ENCODE data around the gene FSD1. TPM values are rescaled to one million over a fixed set of nuclear protein-coding genes. Genes with fewer than 3 reads are reported as not detected.

The FSD1 gene
- total RNA-seq, 2 experiments from 2014 or later: 23.1 to 25.3 TPM

GRCh38 chr19:4359627-4360000 lies 55.2 kb downstream of the FSD1 start:
- POLR2A ChIA-PET: no interaction called here
- no peaks in the 10 kb centered on the region for H3K4me1 Mint-ChIP-seq
- H3K27ac Mint-ChIP-seq: no peak overlapping the region
- intact Hi-C loops (cut with DNase I, micrococcal nuclease): no loop called here
- no peak for ATAC-seq
- no peak overlapping the region for H3K4me3 Mint-ChIP-seq
- CTCF ChIA-PET: no interaction called here
- no peak for DNase-seq
- H3K36me3 Mint-ChIP-seq (ENCODE audit: low read depth): peaks cover 16% of the 10 kb centered on the region
- no peaks in the 10 kb centered on the region for H3K9me3 Mint-ChIP-seq (ENCODE audit: low read depth)
- no peaks in the 10 kb centered on the region for H3K27me3 Mint-ChIP-seq

GRCh38 chr19:4360081-4360569 lies 55.7 kb downstream of the FSD1 start:
- H3K4me1 Mint-ChIP-seq: no peaks in the 10 kb centered on the region
- no peak overlapping the region for H3K4me3 Mint-ChIP-seq
- H3K9me3 Mint-ChIP-seq (ENCODE audit: low read depth): no peaks in the 10 kb centered on the region
- ATAC-seq: no peak
- H3K36me3 Mint-ChIP-seq (ENCODE audit: low read depth): peaks cover 18% of the 10 kb centered on the region
- no peak for DNase-seq
- intact Hi-C loops (cut with DNase I, micrococcal nuclease): no loop called here
- ChIA-PET POLR2A (no interaction called here), CTCF (no interaction called here)
- H3K27ac Mint-ChIP-seq: no peak overlapping the region
- no peaks in the 10 kb centered on the region for H3K27me3 Mint-ChIP-seq

- Mint-ChIP-seq H3K27me3 (no peaks in the 10 kb centered on the region), H3K4me3 (no peak overlapping the region), H3K9me3 (ENCODE audit: low read depth) (no peaks in the 10 kb centered on the region), H3K36me3 (ENCODE audit: low read depth) (peaks cover 18% of the 10 kb centered on the region), H3K27ac (no peak overlapping the region), H3K4me1 (no peaks in the 10 kb centered on the region)
- ATAC-seq: no peak
- intact Hi-C loops (cut with DNase I, micrococcal nuclease): no loop called here
- ChIA-PET CTCF (no interaction called here), POLR2A (no interaction called here)
- no peak for DNase-seq
Measured at GRCh38 chr19:4360641-4361151, 56.3 kb downstream of the FSD1 start.

- no peak for ATAC-seq
- intact Hi-C loops (cut with DNase I, micrococcal nuclease): no loop called here
- POLR2A ChIA-PET: no interaction called here
Measured at GRCh38 chr19:4361152-4362046, 57.0 kb downstream of the FSD1 start.

GRCh38 chr19:4362101-4362828 lies 57.9 kb downstream of the FSD1 start:
- Mint-ChIP-seq H3K27ac (no peak overlapping the region), H3K27me3 (no peaks in the 10 kb centered on the region), H3K4me1 (no peaks in the 10 kb centered on the region), H3K9me3 (ENCODE audit: low read depth) (no peaks in the 10 kb centered on the region), H3K4me3 (no peak overlapping the region), H3K36me3 (ENCODE audit: low read depth) (peaks cover 18% of the 10 kb centered on the region)
- no peak for DNase-seq
- ATAC-seq: no peak
- intact Hi-C loops (cut with DNase I, micrococcal nuclease): no loop called here
- CTCF ChIA-PET: interaction anchor here (0.6 to 1.1 kb wide), 2 partner anchors 34 to 66 kb away, joined by 3 read pairs; no protein-coding TSS in a partner anchor
- POLR2A ChIA-PET: no interaction called here

More at GRCh38 chr19:4361152-4362046, 57.0 kb downstream of the FSD1 start:
- H3K4me1 Mint-ChIP-seq: no peaks in the 10 kb centered on the region
- H3K4me3 Mint-ChIP-seq: no peak overlapping the region
- H3K27me3 Mint-ChIP-seq: no peaks in the 10 kb centered on the region
- no peak overlapping the region for H3K27ac Mint-ChIP-seq
- CTCF ChIA-PET: interaction anchor here (1.1 kb wide), 1 partner anchor 33 kb away, joined by 3 read pairs; no protein-coding TSS in a partner anchor
- H3K36me3 Mint-ChIP-seq (ENCODE audit: low read depth): peaks cover 18% of the 10 kb centered on the region
- H3K9me3 Mint-ChIP-seq (ENCODE audit: low read depth): no peaks in the 10 kb centered on the region
- no peak for DNase-seq

- ChIA-PET POLR2A (no interaction called here), CTCF (interaction anchor here (0.6 to 1.1 kb wide), 3 partner anchors 19 to 65 kb away, joined by 3 read pairs; no protein-coding TSS in a partner anchor)
- Mint-ChIP-seq H3K4me3 (no peak overlapping the region), H3K27me3 (no peaks in the 10 kb centered on the region), H3K9me3 (ENCODE audit: low read depth) (no peaks in the 10 kb centered on the region), H3K27ac (no peak overlapping the region), H3K4me1 (peaks cover 4% of the 10 kb centered on the region), H3K36me3 (ENCODE audit: low read depth) (peaks cover 18% of the 10 kb centered on the region)
- intact Hi-C loops (cut with DNase I, micrococcal nuclease): no loop called here
- DNase-seq: no peak
- no peak for ATAC-seq
Measured at GRCh38 chr19:4362831-4363545, 58.6 kb downstream of the FSD1 start.

- POLR2A ChIA-PET: no interaction called here
- no peak for DNase-seq
- no peak for ATAC-seq
- intact Hi-C loops (cut with DNase I, micrococcal nuclease): no loop called here
- peaks cover 10% of the 10 kb centered on the region for H3K4me1 Mint-ChIP-seq
- H3K36me3 Mint-ChIP-seq (ENCODE audit: low read depth): peaks cover 18% of the 10 kb centered on the region
- CTCF ChIA-PET: interaction anchor here (0.7 kb wide), 1 partner anchor 19 kb away, joined by 3 read pairs; no protein-coding TSS in a partner anchor
- H3K4me3 Mint-ChIP-seq: no peak overlapping the region
- H3K27me3 Mint-ChIP-seq: no peaks in the 10 kb centered on the region
- no peak overlapping the region for H3K27ac Mint-ChIP-seq
- H3K9me3 Mint-ChIP-seq (ENCODE audit: low read depth): no peaks in the 10 kb centered on the region
Measured at GRCh38 chr19:4363571-4364304, 59.3 kb downstream of the FSD1 start.

GRCh38 chr19:4365341-4365740 lies 60.9 kb downstream of the FSD1 start:
- Mint-ChIP-seq H3K4me3 (no peak overlapping the region), H3K27ac (no peak overlapping the region), H3K4me1 (peaks cover 24% of the 10 kb centered on the region), H3K27me3 (no peaks in the 10 kb centered on the region), H3K9me3 (ENCODE audit: low read depth) (no peaks in the 10 kb centered on the region), H3K36me3 (ENCODE audit: low read depth) (peaks cover 14% of the 10 kb centered on the region)
- POLR2A ChIA-PET: no interaction called here
- CTCF ChIA-PET: interaction anchor here (0.7 to 3.4 kb wide), 3 partner anchors 13 to 426 kb away, joined by 3 to 16 read pairs (median 3); partner anchors contain the start of gene FEM1A
- DNase-seq: no peak
- ATAC-seq: no peak
- intact Hi-C loops (cut with DNase I, micrococcal nuclease): no loop called here

GRCh38 chr19:4365791-4366665 lies 61.6 kb downstream of the FSD1 start:
- ChIA-PET CTCF (interaction anchor here (3.4 kb wide), 1 partner anchor 13 kb away, joined by 16 read pairs; no protein-coding TSS in a partner anchor), POLR2A (no interaction called here)
- H3K36me3 Mint-ChIP-seq (ENCODE audit: low read depth): peaks cover 8% of the 10 kb centered on the region
- H3K27ac Mint-ChIP-seq: peak overlapping the region; percentile 25
- no peaks in the 10 kb centered on the region for H3K9me3 Mint-ChIP-seq (ENCODE audit: low read depth)
- peaks cover 31% of the 10 kb centered on the region for H3K4me1 Mint-ChIP-seq
- no peak overlapping the region for H3K4me3 Mint-ChIP-seq
- intact Hi-C loops (cut with DNase I, micrococcal nuclease): no loop called here
- H3K27me3 Mint-ChIP-seq: no peaks in the 10 kb centered on the region
- ATAC-seq: no peak
- DNase-seq: no peak

GRCh38 chr19:4366666-4367335 lies 62.4 kb downstream of the FSD1 start:
- Mint-ChIP-seq H3K4me3 (no peak overlapping the region), H3K4me1 (peaks cover 34% of the 10 kb centered on the region), H3K27me3 (no peaks in the 10 kb centered on the region), H3K36me3 (ENCODE audit: low read depth) (peaks cover 8% of the 10 kb centered on the region), H3K9me3 (ENCODE audit: low read depth) (no peaks in the 10 kb centered on the region), H3K27ac (peak overlapping the region; percentile 42)
- intact Hi-C loops (cut with DNase I, micrococcal nuclease): no loop called here
- ATAC-seq: no peak
- ChIA-PET POLR2A (no interaction called here), CTCF (interaction anchor here (0.6 to 3.4 kb wide), 2 partner anchors 14 to 55 kb away, joined by 3 to 16 read pairs; no protein-coding TSS in a partner anchor)
- no peak for DNase-seq

Measured in activated CD4-positive, alpha-beta T cell treated with anti-CD3 and anti-CD28 coated beads for 36 hours (primary cell).